HL-60/S4 treated with phorbol 12-myristate 13-acetate at 8.2 ng/mL for 4 days and 3 days (cell line): ENCODE results near the gene UGT1A10.
"Not testable (repeated sequence)": the region's sequence is repeated elsewhere in the genome, so short reads cannot be mapped to it uniquely, and the experiment has no call there.

Experiments
- in situ Hi-C: fragments of 300-500 bp; cut with MboI; formaldehyde crosslinking; loops from 2 replicates; pipeline ENCODE4 v1.15.0; 2022; ENCODE audit warnings: low sequenced_read_pairs

The UGT1A10 gene

DNA sequence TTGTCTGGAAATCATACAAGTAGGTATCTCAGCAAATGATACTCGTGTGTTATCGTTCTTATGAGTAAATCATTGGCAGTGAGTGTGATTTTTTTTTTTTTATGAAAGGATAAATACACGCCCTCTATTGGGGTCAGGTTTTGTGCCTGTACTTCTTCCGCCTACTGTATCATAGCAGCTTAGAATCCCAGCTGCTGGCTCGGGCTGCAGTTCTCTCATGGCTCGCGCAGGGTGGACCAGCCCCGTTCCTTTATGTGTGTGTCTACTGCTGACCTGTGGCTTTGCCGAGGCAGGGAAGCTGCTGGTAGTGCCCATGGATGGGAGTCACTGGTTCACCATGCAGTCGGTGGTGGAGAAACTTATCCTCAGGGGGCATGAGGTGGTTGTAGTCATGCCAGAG lies at the start of gene UGT1A10:
Gene UGT1A10, plus strand, starts transcription at position 143 of the 400 bp plus-strand sequence. Its CDS starts 75 bp downstream, at position 218.
- in situ Hi-C loops, result not testable (repeated sequence)

DNA sequence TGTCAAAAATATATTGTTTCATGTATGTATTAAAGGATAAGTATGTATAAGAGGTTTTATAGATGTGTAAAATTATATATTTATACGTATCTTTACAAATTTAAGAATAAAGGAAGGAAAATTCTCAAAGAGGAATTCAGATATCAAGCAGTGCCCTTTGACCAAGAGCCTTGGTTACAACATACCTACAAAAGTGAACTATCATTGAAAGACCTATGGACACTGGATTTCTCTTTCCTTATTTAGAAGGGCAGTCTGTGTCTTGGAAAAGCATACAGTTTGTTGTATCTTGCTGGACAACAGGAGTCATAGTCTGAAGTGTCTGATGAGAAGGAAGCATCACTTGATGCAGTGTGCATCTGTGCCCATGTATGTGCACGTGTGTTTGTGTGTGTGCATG lies 47.8 kb upstream of the UGT1A10 start:
- in situ Hi-C loops, result no loop called here

DNA sequence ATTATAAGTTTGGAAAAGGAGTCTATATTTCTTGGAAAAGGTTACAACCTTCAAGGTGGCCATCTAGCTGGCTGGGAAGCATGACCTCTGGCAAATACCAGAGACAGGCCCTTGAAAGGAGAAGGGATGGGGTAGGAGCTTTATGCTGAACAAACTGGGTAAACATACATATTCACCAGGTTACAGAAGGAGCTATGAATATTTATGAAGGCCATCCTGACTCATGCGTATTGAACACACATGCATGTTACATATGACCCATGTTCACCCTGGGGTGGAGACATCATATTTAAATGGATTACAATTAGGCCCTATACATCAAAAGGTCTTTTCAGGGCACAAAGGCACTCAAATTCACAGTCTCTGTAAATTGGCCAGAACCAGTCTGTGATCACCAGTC lies 43.5 kb upstream of the UGT1A10 start:
- in situ Hi-C loops, result not testable (repeated sequence)

DNA sequence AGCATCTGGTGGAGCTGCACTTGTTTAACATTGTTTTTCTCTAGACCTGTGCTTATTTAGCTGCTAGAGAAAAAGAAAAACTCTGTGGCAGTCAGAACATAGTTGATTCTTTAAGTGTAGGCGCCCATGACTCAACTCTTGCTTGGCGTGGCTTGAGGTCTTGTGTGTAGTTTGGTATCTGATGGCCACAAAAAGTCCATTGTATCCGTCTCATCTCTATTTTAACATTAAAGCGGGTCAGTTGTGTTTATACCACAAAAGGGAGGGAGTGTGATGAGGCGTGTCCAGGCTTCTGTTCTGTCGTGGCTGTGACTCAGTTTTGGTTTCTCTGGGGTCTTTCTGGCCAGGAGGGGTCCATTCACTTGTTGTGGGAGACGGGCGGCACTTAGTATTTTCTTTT lies 43.0 kb upstream of the UGT1A10 start:
- in situ Hi-C loops, result no loop called here

DNA sequence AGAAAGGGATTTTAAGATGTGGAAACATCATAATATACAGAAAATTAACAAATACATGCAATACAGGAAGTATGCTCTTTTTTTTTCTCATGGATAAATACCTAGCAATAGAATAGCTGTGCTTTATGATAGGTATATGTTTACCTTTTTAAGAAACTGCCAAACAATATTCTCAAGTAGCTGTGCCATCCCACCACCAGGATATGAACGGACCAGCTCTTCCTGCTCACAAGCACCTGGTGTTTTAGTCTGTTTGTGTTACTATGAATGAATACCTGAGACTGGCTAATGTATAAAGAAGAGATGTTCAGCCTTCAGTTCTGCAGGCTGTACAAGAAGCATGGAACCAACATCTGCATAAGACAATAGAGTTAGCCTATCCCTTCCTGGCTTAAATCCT lies 38.7 kb upstream of the UGT1A10 start:
- in situ Hi-C loops, result no loop called here

DNA sequence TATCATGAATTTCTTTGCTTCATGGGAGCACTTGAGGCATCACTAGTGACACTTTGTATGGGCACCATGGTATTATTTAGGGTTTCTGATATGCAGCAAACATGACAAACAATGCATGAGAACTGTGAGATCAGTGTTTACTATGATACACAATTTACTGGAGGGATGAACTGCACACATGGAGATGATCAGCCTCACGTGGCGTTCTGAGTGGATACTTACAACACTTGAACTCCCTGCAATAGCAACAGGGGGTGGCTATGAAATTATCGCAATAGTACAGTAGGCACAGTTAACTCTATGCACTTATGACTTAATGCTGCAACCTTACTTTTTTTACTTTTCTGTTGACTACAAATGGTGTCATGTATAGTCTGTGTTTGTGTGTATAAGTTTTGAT lies 37.3 kb upstream of the UGT1A10 start:
- in situ Hi-C loops, result no loop called here

DNA sequence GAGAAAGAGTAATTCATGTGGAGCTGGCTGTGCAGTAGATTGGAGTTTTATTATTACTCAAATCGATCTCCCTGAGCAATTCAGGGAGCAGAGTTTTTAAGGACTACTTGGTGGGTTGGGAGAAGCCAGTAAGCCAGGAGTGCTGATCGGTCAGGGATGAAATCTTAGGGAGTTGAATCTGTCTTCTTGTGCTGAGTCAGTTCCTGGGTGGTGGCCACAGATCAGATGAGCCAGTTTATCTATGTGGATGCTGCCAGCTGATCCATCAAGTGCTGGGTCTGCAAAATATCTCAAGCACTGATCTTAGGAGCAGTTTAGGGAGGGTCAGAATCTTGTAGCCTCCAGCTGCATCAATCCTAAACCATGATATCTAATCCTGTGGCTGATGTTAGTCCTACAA lies 35.9 kb upstream of the UGT1A10 start:
- in situ Hi-C loops, result no loop called here

DNA sequence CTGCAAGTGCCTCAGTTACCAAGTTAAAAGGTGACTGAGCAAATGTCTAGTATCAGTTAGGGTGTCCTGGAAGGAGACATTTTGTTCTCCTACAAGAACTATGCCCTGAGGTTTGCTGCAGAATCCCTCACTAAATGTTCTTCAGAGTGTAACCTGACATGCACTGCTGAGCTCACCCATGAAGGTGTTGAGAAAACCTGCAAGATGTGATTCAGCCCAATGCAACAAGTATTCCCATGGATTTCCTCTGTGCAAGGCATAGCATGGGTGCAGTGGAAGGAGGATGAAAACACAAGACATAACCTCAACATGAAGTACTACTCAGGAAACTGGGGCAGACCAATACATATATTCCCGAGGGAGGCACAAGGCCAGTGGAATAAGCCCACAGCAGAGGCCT lies 34.2 kb upstream of the UGT1A10 start:
- in situ Hi-C loops, result no loop called here

DNA sequence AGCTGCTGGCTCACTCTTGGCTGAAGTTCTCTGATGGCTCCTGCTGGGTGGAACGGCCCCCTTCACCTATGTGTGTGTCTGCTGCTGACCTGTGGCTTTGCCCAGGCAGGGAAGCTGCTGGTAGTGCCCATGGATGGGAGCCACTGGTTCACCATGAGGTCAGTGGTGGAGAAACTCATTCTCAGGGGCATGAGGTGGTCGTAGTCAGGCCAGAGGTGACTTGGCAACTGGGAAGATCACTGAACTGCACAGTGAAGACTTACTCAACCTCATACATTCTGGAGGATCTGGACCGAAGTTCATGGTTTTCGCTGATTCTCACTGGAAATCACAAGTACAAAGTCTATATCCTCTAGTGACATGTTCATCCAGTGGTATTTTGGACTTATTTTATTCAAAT lies 32.7 kb upstream of the UGT1A10 start:
- in situ Hi-C loops, result no loop called here

DNA sequence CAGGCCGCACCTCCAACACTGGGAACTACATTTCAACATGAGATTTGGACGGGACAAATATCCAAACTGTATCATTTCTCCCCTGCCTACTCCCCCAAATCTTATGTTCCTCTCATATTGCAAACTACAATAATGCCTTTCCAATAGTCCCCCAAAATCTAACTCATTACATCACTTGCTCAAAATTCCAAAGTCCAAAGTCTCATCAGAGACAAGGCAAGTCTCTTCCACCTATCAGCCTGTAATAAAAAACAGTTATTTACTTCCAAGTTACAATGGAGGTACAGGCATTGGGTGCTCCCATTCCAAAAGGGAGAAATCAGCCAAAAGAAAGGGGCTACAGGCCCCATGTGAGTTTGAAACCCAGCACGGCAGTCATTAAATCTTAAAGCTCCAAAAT lies 31.4 kb upstream of the UGT1A10 start:
- in situ Hi-C loops, result no loop called here

DNA sequence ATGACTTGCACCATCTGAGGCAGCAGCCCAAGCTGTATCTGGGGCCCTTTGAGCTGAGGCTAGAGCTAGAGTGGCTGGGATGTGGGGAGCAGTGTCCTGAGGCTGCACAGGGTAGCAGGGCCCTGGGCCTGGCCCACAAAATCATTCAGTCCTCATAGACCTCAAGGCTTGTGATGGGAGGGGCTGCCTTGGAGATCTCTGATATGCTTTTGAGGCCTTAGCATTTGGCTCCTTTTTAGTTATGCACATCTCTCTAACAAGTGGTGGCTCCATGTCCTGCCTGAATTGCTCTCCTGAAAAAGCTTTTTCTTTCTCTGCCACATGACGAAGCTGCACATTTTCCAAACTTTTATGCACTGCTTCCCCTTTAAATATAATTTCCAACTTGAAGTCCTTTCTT lies 30.6 kb upstream of the UGT1A10 start:
- in situ Hi-C loops, result no loop called here

DNA sequence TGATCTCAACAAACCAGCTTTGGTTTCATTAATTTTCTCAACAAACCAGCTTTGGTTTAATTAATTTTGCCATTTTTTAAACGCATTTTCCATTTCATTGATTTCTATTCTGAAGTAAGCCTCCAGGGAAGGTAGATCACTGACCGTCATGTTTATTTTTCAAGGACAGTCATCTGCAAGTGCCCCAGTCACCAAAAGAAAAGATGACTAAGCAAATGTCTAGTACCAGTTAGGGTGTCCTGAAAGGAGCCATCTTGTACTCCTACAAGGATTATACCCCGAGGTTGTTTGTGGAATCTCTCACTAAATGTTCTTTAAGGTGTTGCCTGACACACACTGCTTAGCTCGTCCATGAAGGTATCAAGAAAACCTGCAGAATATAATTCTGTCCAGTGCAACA lies 25.0 kb upstream of the UGT1A10 start:
- in situ Hi-C loops, result no loop called here

DNA sequence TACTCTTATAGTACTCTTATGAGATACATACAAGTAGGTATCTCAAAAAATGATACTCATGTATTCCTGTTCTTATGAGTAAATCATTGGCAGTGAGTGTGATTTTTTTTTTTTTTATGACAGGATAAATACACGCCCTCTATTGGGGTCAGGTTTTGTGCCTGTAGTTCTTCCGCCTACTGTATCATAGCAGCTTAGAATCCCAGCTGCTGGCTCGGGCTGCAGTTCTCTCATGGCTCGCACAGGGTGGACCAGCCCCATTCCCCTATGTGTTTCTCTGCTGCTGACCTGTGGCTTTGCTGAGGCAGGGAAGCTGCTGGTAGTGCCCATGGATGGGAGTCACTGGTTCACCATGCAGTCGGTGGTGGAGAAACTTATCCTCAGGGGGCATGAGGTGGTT lies 18.8 kb upstream of the UGT1A10 start, which contains the start of gene UGT1A8:
Gene UGT1A8, plus strand, starts transcription at position 158 of the 400 bp plus-strand sequence. Its CDS starts 75 bp downstream, at position 233.
- in situ Hi-C loops, result not testable (repeated sequence)

DNA sequence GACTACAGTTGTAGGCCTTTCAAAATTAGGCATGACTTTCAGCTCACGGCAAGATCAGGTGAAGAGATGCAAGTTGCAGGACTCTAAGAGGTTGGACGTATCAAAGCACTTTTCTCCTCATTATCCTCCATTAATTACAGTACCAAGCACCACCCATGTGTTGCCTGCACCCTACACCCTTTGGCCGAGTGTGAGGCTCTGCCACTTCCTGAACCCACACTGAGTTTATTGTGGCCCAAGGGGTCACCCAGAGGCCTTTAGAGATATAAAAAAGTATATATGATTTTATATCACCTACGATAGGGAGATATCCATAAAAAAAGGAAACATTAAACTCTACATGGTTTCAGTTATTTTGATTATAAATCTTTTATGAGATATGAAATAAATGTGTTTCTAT lies 16.0 kb upstream of the UGT1A10 start:
- in situ Hi-C loops, result no loop called here

DNA sequence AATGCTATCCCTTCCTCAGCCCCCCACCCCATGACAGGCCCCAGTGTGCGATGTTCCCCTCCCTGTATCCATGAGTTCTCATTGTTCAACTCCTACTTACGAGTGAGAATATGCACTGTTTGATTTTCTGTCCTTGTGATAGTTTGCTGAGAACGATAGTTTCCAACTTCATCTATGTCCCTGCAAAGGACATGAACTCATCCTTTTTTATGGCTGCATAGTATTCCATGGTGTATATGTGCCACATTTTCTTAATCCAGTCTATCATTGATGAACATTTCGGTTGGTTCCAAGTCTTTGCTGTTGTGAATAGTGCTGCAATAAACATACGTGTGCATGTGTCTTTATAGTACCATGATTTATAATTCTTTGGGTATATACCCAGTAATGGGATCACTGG lies 14.4 kb upstream of the UGT1A10 start:
- in situ Hi-C loops, result not testable (repeated sequence)

DNA sequence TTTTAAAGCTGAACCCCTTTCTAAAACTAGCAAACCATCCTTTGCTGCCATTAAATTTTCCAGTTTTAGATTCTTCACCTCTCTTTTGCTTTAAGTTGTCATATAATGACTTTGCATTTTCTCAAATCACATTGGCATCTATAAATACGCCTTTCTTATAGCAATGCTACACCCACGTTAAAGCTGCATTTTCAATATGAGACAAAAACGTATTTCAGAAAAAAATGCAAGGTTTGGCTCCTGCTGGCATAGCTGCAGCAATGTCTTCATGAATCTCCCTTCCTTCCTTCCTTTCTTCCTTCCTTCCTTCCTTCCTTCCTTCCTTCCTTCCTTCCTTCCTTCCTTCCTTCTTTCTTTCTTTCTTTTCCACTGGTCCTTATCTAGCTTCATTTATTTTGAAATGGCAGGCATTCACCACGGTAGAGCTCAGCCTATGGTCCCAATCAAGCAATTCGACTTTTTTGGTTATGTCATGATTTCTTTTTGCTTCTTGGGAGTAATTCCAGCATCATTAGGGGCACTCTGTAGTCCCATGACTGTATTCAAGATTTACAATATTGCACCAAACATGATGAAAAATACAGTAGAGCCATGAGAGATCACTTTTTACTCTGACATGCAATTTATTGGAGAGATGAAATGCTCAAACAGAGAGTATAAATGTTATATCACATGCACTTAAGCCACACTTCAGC lies 8.8 kb upstream of the UGT1A10 start:
- in situ Hi-C loops, result no loop called here

DNA sequence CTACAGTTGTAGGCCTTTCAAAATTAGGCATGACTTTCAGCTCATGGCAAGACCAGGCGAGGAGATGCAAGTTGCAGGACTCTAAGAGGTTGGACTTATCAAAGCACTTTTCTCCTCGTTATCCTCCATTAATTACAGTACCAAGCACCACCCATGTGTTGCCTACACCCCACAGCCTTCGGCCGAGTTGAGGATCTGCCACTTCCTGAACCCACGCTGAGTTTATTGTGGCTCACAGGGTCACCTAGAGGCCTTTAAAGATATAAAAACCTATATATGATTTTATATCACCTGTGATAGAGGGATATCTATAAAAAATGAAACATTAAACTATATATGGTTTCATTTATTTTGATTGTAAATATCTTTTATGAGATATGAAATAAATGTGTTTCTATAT lies 2.6 kb downstream of the UGT1A10 start:
- in situ Hi-C loops, result no loop called here

DNA sequence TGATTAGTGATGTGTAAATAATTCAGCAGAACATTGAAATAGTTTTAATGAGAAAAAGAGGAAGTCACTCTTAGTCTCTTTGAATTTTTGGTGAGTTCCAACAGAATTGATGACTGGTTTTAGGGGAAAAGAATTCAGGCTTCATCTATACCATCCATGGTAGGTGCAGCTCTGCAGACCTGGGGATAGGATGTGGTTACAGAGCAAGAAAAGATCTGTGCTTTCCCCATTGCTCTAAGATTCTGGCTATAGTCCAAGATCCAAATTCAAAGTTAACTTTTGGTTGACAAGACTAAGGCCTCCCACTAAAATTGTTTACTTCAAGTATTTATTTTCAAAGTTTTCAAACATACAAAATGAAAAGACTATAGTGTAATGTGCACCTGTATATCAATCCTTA lies 3.6 kb downstream of the UGT1A10 start:
- in situ Hi-C loops, result no loop called here

DNA sequence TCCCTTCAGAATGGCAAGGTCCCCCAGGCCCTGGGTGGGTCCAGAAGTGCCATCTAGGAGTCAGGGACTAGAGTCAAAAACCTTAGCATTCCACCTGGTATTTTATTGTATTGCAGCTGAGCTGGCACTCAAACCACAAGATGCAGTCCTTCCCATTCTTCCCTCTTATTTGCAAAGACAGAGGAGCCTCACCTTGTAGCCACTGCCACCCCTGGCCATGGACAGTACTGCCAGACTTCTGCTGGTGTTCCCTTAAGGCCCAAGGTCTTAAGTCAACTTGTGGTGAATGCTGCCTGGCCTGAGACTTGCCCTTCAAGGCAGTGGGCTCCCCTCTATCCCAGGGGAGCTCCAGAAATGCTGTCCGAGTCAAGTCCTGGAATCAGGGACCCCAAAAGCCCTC lies 6.9 kb downstream of the UGT1A10 start:
- in situ Hi-C loops, result no loop called here

DNA sequence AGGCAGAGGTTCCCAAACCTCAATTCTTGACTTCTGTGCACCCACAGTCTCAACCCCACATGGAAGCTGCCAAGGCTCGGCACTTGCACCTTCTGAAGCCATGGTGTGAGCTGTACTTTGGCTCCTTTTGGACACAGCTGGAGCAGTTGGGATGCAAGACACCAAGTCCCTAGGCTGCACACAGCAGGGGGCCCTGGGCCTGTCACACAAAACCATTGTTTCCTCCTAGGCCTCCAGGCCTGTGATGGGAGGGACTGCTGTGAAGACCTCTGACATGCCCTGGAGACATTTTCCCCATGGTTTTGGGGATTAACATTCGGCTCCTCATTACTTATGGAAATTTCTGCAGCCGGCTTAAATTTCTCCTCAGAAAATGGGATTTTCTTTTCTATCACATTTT lies 9.8 kb downstream of the UGT1A10 start:
- in situ Hi-C loops, result not testable (repeated sequence)

DNA sequence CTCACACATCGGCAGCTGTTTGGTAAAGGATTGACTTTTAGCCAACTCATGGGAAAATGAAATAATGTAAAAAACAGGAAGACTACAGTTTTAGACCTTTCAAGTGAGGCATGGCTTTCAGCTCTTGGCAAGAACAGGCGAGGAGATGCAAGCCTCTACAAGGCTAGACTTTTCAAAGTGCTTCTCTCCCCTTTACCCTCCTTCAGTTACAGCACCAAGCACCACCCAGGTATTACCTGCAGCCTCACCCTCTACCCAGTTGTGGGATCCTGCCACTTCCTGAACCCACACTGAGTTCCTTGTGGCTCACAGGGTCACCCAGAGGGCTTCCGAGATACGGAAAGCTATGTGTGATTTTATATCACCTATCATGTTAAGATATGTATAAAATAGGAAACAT lies 14.7 kb downstream of the UGT1A10 start:
- in situ Hi-C loops, result no loop called here

DNA sequence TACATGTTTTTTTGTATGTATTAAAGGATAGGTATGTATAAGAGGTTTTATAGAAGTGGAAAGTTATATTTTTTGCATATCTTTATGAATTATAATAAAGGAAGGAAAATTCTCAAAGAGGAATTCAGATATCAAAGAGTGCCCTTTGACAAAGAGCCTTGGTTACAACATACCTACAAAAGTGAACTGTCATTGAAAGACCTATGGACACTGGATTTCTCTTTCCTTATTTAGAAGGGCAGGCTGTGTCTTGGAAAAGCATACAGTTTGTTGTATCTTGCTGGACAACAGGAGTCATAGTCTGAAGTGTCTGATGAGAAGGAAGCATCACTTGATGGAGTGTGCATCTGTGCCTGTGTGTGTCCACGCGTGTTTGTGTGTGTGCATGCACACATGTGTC lies 15.2 kb downstream of the UGT1A10 start:
- in situ Hi-C loops, result no loop called here

DNA sequence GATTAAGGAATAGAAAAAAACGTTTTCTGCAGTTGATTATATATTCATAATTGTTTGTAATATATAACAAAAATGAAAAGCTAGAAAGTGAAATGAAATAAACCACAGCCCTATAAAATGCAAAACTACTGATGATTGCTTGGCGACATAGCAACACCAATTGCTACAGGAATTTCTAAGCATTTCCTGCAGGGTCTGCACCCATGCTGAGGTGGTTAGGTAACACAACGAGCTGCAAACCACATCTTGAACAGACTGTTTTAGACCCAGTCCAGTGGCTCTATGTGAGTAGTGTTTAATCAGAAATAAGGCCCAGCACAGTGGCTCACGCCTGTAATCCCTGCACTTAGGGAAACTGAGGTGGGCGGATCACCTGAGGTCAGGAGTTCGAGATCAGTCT lies 18.3 kb downstream of the UGT1A10 start:
- in situ Hi-C loops, result no loop called here
